Mammary epithelial cell (primary cell): ENCODE results near the gene GJB3.

ENCODE experiments used
- EZH2 ChIP-seq: IDR thresholded peaks from 2 replicates; pipeline ENCODE4 v1.6.1; 2012; ENCODE audit warnings: low read length, inconsistent platforms, borderline replicate concordance
- TF ChIP-seq, protein P1 (sequence below), 2 donors: IDR thresholded peaks in 1 of 2; conservative IDR thresholded peaks in 1 of 2; 2 replicates each; pipeline ENCODE4 v1.5.1; 2011 to 2012; ENCODE audit warnings: inconsistent platforms in 2 of 2, low read length in 2 of 2, mild to moderate bottlenecking in 2 of 2, control low read depth in 1 of 2, low read depth in 1 of 2; ENCODE audit not compliant: insufficient read depth in 1 of 2; ENCODE audit errors: extremely low read depth in 1 of 2

GRCh38 chr1:34754964-34755637, 25.9 kb upstream of the GJB3 start, which contains the start of gene GJB5:
- TF ChIP-seq, protein P1, sequence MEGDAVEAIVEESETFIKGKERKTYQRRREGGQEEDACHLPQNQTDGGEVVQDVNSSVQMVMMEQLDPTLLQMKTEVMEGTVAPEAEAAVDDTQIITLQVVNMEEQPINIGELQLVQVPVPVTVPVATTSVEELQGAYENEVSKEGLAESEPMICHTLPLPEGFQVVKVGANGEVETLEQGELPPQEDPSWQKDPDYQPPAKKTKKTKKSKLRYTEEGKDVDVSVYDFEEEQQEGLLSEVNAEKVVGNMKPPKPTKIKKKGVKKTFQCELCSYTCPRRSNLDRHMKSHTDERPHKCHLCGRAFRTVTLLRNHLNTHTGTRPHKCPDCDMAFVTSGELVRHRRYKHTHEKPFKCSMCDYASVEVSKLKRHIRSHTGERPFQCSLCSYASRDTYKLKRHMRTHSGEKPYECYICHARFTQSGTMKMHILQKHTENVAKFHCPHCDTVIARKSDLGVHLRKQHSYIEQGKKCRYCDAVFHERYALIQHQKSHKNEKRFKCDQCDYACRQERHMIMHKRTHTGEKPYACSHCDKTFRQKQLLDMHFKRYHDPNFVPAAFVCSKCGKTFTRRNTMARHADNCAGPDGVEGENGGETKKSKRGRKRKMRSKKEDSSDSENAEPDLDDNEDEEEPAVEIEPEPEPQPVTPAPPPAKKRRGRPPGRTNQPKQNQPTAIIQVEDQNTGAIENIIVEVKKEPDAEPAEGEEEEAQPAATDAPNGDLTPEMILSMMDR (conservative IDR thresholded peaks at IDR 0.05 in 1 of 2, IDR thresholded peaks at IDR 0.05 in 1 of 2; ENCODE audit: extremely low read depth in 1 of 2, insufficient read depth in 1 of 2, low read depth in 1 of 2, low read length in 2 of 2): no peak
- TF ChIP-seq EZH2: no peak
